IMR-90 (cell line): Measurements from ENCODE around the gene PATJ. TPM values are rescaled to one million over a fixed set of nuclear protein-coding genes. Genes with fewer than 3 reads are reported as not detected.

ENCODE experiments used
- ATAC-seq: fragments of 200-7000 bp; cut with Tn5 transposase; 2 replicates; pipeline ENCODE4 v1.9.1; 2020; ENCODE audit warnings: low read depth, mild to moderate bottlenecking, moderate library complexity
- BruUV-seq: library from RNA; stranded (reverse); fragments of 400-500 nt; replicated peaks from 2 replicates; lab custom pipeline; 2021; lab: Mats Ljungman, UMichigan
- CTCF ChIA-PET: fragments of 300-600 bp; formaldehyde crosslinking; extraction: SDS; loops from one replicate; lab custom pipeline; 2021; ENCODE audit warnings: antibody characterized with exemption; lab: Yijun Ruan, JAX
- POLR2A ChIA-PET: fragments of 300-600 bp; sonication (Branson Sonifier 250); formaldehyde crosslinking; loops from one replicate; lab custom pipeline; 2022; ENCODE audit warnings: antibody characterized with exemption; ENCODE audit not compliant: unreplicated experiment; lab: Charles Lee
- DNase-seq: peaks from one replicate; pipeline ENCODE4 v3.0.0; 2013
- H2AFZ ChIP-seq: replicated peaks from 2 replicates; pipeline ENCODE3; 2013; ENCODE audit warnings: low read length, mild to moderate bottlenecking; ENCODE audit not compliant: poor library complexity
- H2AK5ac ChIP-seq: 2 replicates; pipeline ENCODE4 v1.6.1; 2013; ENCODE audit warnings: low read depth, low read length, inconsistent platforms
- H2AK9ac ChIP-seq: replicated peaks from 2 replicates; pipeline ENCODE3; 2013; ENCODE audit warnings: mild to moderate bottlenecking, low read depth, low read length, moderate library complexity; ENCODE audit not compliant: poor library complexity
- H2BK120ac ChIP-seq: 2 replicates; pipeline ENCODE4 v1.6.1; 2013; ENCODE audit warnings: low read depth, low read length, inconsistent platforms
- H2BK15ac ChIP-seq: 3 replicates; pipeline ENCODE4 v1.6.1; 2013; ENCODE audit warnings: low read depth, low read length, inconsistent platforms
- H2BK20ac ChIP-seq: 2 replicates; pipeline ENCODE4 v1.6.1; 2013; ENCODE audit warnings: low read depth, mild to moderate bottlenecking, inconsistent platforms, low read length, moderate library complexity
- H2BK5ac ChIP-seq: 2 replicates; pipeline ENCODE4 v1.6.1; 2013; ENCODE audit warnings: mild to moderate bottlenecking, low read depth, low read length, inconsistent platforms; ENCODE audit not compliant: poor library complexity, severe bottlenecking
- H3K14ac ChIP-seq: replicated peaks from 2 replicates; pipeline ENCODE4 v1.6.1; 2013; ENCODE audit warnings: low read depth, low read length, inconsistent platforms
- H3K18ac ChIP-seq: 2 replicates; pipeline ENCODE4 v1.6.1; 2013; ENCODE audit warnings: low read depth, low read length, control low read depth
- H3K23ac ChIP-seq: 2 replicates; pipeline ENCODE4 v1.6.1; 2013; ENCODE audit warnings: low read depth, low read length, inconsistent platforms
- H3K27ac ChIP-seq: 2 replicates; pipeline ENCODE4 v1.5.1; 2013; ENCODE audit warnings: mild to moderate bottlenecking, control low read depth, low read length; ENCODE audit not compliant: insufficient read depth
- H3K27me3 ChIP-seq: 2 replicates; pipeline ENCODE4 v1.6.1; 2013; ENCODE audit warnings: low read length; ENCODE audit not compliant: control insufficient read depth, insufficient read depth
- H3K36me3 ChIP-seq: 2 replicates; pipeline ENCODE4 v1.6.1; 2013; ENCODE audit warnings: low read length, mixed read lengths; ENCODE audit not compliant: control insufficient read depth, insufficient read depth
- H3K4ac ChIP-seq: 2 replicates; pipeline ENCODE4 v1.6.1; 2013; ENCODE audit warnings: low read depth, low read length, inconsistent platforms
- H3K4me1 ChIP-seq: 2 replicates; pipeline ENCODE4 v1.6.1; 2013; ENCODE audit warnings: low read length, mixed read lengths; ENCODE audit not compliant: control insufficient read depth, insufficient read depth
- H3K4me2 ChIP-seq: 2 replicates; pipeline ENCODE4 v1.6.1; 2013; ENCODE audit warnings: low read depth, mild to moderate bottlenecking, control low read depth, low read length, moderate library complexity
- H3K4me3 ChIP-seq: 2 replicates; pipeline ENCODE4 v1.5.1; 2013; ENCODE audit warnings: low read depth, mild to moderate bottlenecking, control low read depth, low read length, moderate library complexity; ENCODE audit not compliant: insufficient read depth
- H3K56ac ChIP-seq: 2 replicates; pipeline ENCODE4 v1.6.1; 2013; ENCODE audit warnings: low read length, inconsistent platforms; ENCODE audit not compliant: insufficient read depth; ENCODE audit errors: extremely low read depth
- H3K79me1 ChIP-seq, 2 experiments: 2 replicates each; pipeline ENCODE4 v1.6.1; 2013; ENCODE audit warnings: low read length in 2 of 2, inconsistent platforms in 1 of 2, low read depth in 1 of 2
- H3K9ac ChIP-seq: 2 replicates; pipeline ENCODE4 v1.6.1; 2013; ENCODE audit warnings: low read depth, low read length, control low read depth
- H3K9me1 ChIP-seq: 2 replicates; pipeline ENCODE4 v1.6.1; 2013; ENCODE audit warnings: low read length, inconsistent platforms; ENCODE audit not compliant: insufficient read depth
- H3K9me3 ChIP-seq: 2 replicates; pipeline ENCODE4 v1.6.1; 2013; ENCODE audit warnings: low read length; ENCODE audit not compliant: control insufficient read depth, insufficient read depth
- H4K20me1 ChIP-seq: 2 replicates; pipeline ENCODE4 v1.6.1; 2013; ENCODE audit warnings: low read length, inconsistent platforms; ENCODE audit not compliant: insufficient read depth
- H4K5ac ChIP-seq: 2 replicates; pipeline ENCODE4 v1.6.1; 2013; ENCODE audit warnings: mild to moderate bottlenecking, low read depth, low read length, control low read depth
- H4K8ac ChIP-seq, 2 experiments: 2 replicates each; pipeline ENCODE4 v1.6.1; 2013; ENCODE audit warnings: low read depth in 2 of 2, low read length in 2 of 2, control low read depth in 1 of 2, inconsistent platforms in 1 of 2
- H4K91ac ChIP-seq: 2 replicates; pipeline ENCODE4 v1.6.1; 2013; ENCODE audit warnings: low read depth, low read length, inconsistent platforms; ENCODE audit not compliant: insufficient read depth
- FOS ChIP-seq: fragments of 150-350 bp; IDR thresholded peaks from 2 replicates; pipeline ENCODE4 v1.6.1; 2016; ENCODE audit warnings: low read depth, low read length
- MXI1 ChIP-seq: IDR thresholded peaks from 2 replicates; pipeline ENCODE4 v1.6.1; 2012; ENCODE audit warnings: low read depth, mild to moderate bottlenecking, low read length, moderate library complexity, borderline replicate concordance
- NFE2L2 ChIP-seq: fragments of 150-350 bp; IDR thresholded peaks from 2 replicates; pipeline ENCODE4 v1.6.1; 2016; ENCODE audit warnings: low read depth, mild to moderate bottlenecking, low read length
- WGBS, 2 experiments: methylation state at CpG; one replicate each; pipeline versions ENCODE4 v1.1.5 to v1.1.7; 2013; ENCODE audit warnings: missing lambda C conversion rate in 2 of 2; ENCODE audit not compliant: insufficient read length in 1 of 2; ENCODE audit errors: extremely low coverage in 2 of 2; 5-methylcytosine and 5-hydroxymethylcytosine counted together
- dilution Hi-C: fragments of 300-500 bp; cut with HindIII; formaldehyde crosslinking; loops from one replicate; pipeline ENCODE4 v1.14.3; 2018; ENCODE audit warnings: low sequenced_read_pairs; ENCODE audit not compliant: unreplicated experiment
- in situ Hi-C: fragments of 300-500 bp; cut with MboI; formaldehyde crosslinking; loops from 3 replicates; pipeline ENCODE4 v1.14.3; 2019; ENCODE audit warnings: low sequenced_read_pairs, inconsistent platforms, mixed read lengths
- intact Hi-C: fragments of 100-400 bp; cut with micrococcal nuclease; formaldehyde crosslinking; loops from 2 replicates; pipeline ENCODE4 v1.10.0; 2022
- polyA plus RNA-seq, 3 experiments: library from polyadenylated mRNA; depleted of rRNA; stranded (reverse); fragments of >200 nt; gene quantifications; 2 replicates each; pipeline ENCODE4 v1.2.3, GENCODE V29; 2012; ENCODE audit warnings: low replicate concordance in 1 of 3
- total RNA-seq: library from RNA; depleted of rRNA; stranded (reverse); fragments of >200 nt; gene quantifications from 2 replicates; pipeline ENCODE4 v1.2.3, GENCODE V29; 2012
- TF ChIP-seq, protein P1 (sequence below): conservative IDR thresholded peaks from 2 replicates; pipeline ENCODE4 v1.5.1; 2012; ENCODE audit warnings: mild to moderate bottlenecking, low read depth, low read length, improper control_type of control experiment

Gene PATJ
- total and polyA plus RNA-seq, 2 of the 4 experiments (the other 2 are of a cell fraction) = 2.0 to 3.4 TPM

DNA sequence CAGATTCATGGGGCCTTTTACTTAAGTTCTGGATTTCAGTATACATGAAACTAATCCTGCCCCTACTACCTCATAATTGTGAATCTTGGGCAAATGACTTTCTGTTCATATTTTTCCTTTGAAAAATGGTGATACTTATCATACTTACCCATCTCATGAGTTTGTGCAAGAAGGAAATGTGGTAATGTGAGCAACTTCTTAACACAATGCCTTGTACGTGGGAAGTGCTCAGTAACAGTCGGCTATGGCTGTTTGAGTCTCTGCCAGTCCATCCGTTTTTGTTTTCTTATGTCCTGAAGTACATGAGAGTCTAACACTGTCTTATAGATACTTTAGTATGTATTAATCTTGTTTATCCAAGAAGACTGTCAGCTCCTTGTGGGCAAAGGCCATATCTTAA, 86.5 kb downstream of the PATJ start:
- Histone ChIP-seq H3K14ac (no peak overlapping the region), H3K4me1 (no peaks in the 10 kb centered on the region), H3K18ac (no peak overlapping the region), H3K9me3 (no peaks in the 10 kb centered on the region), H3K36me3 (no peaks in the 10 kb centered on the region), H2BK5ac (no peak overlapping the region), H2BK15ac (no peak overlapping the region), H3K4me3 (no peak overlapping the region), H2AK9ac (no peak overlapping the region), H3K23ac (no peak overlapping the region), H2AK5ac (no peak overlapping the region), H4K8ac (no peak overlapping the region), H3K4me2 (no peak overlapping the region), H2AFZ (no peak overlapping the region), H4K5ac (no peak overlapping the region), H3K56ac (no peak overlapping the region), H3K27me3 (no peaks in the 10 kb centered on the region), H3K9ac (no peak overlapping the region), H4K91ac (no peak overlapping the region), H2BK20ac (no peak overlapping the region), H3K27ac (no peak overlapping the region), H3K9me1 (no peaks in the 10 kb centered on the region), H3K4ac (no peak overlapping the region), H3K79me1 (no peaks in the 10 kb centered on the region), H2BK120ac (no peak overlapping the region), H4K20me1 (no peaks in the 10 kb centered on the region)
- DNase-seq (no peak), ATAC-seq (no peak)
- intact Hi-C loops (no loop called here), dilution Hi-C loops (no loop called here), in situ Hi-C loops (no loop called here)
- ChIA-PET POLR2A (no interaction called here), CTCF (no interaction called here)
- WGBS, 2 experiments = no CpG with 5 or more reads among the region's 3 CpGs
- BruUV-seq = no TSS peak
- TF ChIP-seq MXI1 (no peak), NFE2L2 (no peak), FOS (no peak)
- TF ChIP-seq, protein P1, sequence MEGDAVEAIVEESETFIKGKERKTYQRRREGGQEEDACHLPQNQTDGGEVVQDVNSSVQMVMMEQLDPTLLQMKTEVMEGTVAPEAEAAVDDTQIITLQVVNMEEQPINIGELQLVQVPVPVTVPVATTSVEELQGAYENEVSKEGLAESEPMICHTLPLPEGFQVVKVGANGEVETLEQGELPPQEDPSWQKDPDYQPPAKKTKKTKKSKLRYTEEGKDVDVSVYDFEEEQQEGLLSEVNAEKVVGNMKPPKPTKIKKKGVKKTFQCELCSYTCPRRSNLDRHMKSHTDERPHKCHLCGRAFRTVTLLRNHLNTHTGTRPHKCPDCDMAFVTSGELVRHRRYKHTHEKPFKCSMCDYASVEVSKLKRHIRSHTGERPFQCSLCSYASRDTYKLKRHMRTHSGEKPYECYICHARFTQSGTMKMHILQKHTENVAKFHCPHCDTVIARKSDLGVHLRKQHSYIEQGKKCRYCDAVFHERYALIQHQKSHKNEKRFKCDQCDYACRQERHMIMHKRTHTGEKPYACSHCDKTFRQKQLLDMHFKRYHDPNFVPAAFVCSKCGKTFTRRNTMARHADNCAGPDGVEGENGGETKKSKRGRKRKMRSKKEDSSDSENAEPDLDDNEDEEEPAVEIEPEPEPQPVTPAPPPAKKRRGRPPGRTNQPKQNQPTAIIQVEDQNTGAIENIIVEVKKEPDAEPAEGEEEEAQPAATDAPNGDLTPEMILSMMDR = no peak
